Stimulated activated CD8-positive, alpha-beta memory T cell treated with anti-CD3 and anti-CD28 coated beads, Interleukin-4, amount 100 ng/mL, for 24 hours (primary cell): ENCODE data around the gene PPP4R3A.
"Not testable (repeated sequence)": the region's sequence is repeated elsewhere in the genome, so short reads cannot be mapped to it uniquely, and the experiment has no call there.

Source experiments
- DNase-seq: peaks from one replicate; pipeline ENCODE4 v3.0.0-alpha.2; 2020; ENCODE audit warnings: low read depth

The PPP4R3A gene

DNA sequence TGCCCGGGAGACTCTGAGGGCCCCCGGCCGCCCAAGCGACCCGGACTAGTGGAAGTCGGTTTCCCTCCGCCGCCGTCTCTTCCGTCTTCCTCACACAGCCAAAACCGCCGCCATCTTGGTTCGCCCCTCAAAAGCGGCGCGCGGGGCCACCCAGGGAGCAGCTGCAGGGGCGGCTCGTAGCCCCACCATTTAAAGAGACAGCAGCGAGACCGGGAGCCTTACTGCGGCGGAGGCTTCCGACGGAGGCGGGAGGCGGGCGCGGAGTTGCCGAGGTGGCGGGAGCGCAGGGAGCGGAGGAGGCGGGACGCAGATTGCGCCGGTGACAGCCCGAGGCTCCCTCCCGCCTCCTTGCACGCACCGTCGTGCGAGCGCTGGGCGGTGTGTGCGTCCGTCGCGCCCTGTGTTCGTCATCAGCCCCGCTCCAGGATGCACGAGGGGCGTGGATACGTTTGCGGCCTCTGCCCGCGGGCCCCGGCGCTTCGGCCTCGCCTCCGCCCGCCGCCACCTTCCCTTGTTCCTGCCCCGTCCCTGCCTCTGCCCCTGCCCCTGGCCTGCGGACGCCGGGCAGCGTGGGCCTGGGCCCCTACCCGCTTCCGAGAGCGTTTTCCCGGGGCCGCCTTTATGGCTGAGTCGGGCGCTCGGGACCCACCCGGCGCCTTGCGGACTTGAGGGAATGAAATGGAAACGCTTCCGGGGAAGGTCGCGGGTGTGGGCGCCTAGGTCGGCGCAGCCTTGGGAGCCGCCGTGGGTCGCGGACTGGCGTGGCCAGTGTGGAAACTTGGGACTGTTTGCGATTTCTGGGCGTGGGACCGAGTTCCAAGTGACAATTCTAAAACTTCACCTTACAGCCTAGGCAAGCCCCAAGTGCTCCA is at the start of gene PPP4R3A:
PPP4R3A (minus strand) TSS at position 140 of the 872 bp plus-strand sequence. CDS start 663 bp downstream, outside the sequence.
- DNase-seq, result peak; percentile 90

DNA sequence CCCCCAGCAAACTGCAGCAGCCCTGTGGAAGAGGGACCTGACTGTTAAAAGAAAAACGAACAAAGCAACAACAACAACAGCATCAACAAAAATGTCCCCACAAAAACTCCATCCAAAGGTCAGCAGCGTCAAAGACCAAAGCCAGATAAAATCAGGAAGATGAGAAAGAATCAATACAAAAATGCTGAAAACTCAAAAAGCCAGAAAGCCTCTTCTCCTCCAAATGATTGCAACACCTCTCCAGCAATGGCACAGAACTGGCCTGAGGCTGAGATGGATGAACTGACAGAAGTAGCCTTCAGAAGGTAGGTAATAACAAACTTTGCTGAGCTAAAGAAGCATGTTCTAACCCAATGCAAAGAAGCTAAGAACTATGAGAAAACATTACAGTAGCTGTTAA is 45.4 kb upstream of the PPP4R3A start:
- no peak for DNase-seq

- no peak for DNase-seq
These were observed 44.6 kb upstream of the PPP4R3A start for GRCh38 chr14:91554535-91555332.

- DNase-seq, result no peak
These were observed 38.0 kb upstream of the PPP4R3A start for GRCh38 chr14:91548108-91548507.

- no peak for DNase-seq
These were observed 36.0 kb upstream of the PPP4R3A start for GRCh38 chr14:91545946-91546716.

DNA sequence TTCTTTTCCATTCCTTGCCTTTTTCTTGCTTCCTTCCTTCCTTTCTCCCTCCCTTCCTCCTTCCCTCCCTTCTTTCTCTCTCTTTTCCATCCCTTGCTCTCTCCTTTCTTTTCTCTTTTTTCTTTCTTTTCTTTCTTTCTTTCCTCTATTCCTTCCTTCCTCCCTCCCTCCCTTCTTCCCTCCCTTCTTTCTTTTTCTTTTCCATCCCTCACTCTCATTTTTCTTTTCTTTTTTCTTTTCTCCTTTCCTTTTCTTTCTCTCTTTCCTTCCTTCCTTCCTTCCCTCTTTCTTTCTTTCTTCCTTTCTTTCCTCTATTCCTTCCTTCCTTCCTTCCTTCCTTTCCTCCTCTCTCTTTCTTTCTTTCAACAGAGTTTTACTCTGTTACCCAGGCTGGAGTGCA is 35.1 kb upstream of the PPP4R3A start:
- no peak for DNase-seq

DNA sequence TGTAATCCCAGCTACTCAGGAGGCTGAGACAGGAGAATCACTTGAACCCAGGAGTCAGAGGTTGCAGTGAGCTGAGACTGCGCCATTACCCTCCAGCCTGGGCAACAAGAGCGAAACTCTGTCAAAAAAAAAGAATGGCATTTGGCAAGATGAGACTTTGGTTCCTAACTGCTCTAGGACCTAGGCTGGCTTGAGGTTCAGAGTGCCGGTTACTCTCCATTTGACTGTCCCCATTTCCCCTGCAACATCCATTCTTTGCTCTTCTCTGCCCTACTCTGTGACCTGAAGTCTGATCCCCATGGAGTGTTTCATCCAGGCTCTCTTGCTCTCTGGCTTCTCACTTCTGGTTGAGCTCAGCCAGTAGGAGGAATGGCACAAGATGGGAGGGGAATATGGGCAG is 26.2 kb upstream of the PPP4R3A start:
- no peak for DNase-seq

GRCh38 chr14:91534059-91534458 is 23.9 kb upstream of the PPP4R3A start:
- not testable (repeated sequence) for DNase-seq

DNA sequence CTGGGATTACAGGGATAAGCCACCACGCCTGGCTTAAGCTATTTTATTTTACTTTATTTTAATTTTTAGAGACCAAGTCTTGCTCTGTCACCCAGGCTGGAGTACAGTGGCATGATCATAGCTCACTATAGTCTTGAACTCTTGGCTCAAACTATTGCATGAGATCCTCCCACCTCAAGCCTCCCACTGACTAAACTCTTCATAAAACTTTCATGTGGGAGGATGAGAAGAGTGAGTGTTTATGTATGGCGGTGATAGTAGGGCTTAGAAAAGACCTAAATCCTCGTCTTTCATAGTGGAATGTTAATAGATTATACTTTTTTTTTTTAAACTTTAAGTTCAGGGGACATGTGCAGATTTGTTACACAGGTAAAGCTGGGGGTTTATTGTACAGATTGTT is 23.5 kb upstream of the PPP4R3A start:
- no peak for DNase-seq

DNA sequence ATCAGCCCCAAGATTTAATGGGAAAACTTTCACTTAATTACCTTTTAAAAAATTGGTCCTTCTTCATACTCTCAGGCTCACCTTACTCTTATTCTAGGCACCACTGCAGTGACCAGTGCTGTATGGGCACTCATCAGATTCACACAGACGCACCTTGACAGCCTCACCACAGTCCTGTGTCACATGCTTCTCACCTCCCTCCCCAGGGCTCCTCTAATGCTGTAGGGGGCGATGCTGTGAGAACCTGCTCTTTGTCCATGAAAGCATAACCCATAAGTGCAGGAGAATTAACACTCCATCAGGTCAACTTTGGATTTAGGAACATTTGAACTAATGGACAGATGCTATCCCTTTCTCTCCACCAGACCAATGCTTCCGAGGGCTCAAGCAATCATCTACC is 13.9 kb upstream of the PPP4R3A start:
- no peak for DNase-seq

- no peak for DNase-seq
These were observed 11.0 kb upstream of the PPP4R3A start for GRCh38 chr14:91521061-91521640.

GRCh38 chr14:91520138-91520537 is 10.0 kb upstream of the PPP4R3A start:
- no peak for DNase-seq

- no peak for DNase-seq
These were observed 9.3 kb upstream of the PPP4R3A start for GRCh38 chr14:91519239-91520036.

DNA sequence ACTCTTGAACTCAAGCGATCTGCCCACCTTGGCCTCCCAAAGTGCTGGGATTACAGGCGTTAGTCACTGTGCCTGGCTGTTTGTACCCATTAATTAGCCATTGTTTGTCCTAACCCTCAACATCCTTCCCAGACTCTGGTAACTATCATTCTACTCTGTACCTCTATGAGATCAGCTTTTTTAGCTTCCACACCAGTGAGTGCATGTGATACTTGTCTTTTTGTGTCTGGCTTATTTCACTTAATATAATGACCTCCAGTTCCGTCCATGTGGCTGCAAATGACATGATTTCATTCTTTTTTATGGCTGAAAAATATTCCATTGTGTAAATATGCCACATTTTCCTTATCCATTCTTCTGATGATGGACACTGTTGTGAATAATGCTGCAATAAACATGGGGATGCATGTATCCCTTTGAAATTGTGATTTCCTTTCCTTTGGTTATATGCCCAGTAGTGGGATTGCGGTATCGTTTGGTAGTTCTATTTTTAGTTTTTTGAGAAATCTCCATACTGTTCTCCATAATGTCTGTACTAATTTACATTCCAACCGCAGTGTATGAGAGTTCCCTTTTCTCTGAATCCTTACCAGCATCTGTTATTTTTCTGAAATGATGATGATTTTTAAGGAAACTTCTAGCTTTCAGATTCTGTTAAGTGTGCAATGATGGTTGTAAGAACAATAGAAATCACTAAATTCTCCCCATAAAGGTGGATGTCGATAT is 6.7 kb upstream of the PPP4R3A start:
- no peak for DNase-seq

GRCh38 chr14:91515979-91516378 is 5.9 kb upstream of the PPP4R3A start:
- no peak for DNase-seq

DNA sequence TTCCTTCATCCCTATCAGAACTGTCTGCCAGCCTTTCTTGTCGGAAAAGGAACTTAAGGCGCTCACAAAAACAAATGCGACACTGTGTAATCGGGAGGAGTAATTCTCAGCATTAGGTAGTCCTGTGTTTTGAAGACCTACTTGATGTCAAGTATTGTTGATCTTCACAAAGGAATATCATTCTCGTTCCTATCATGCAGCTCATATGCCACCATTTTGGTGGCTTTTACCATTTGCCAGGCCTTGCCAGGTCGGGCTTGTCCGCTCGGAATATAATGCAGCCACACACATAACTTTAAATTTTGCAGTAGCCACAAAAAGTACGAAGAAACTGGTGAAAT is 903 bp upstream of the PPP4R3A start:
- DNase-seq, result no peak

DNA sequence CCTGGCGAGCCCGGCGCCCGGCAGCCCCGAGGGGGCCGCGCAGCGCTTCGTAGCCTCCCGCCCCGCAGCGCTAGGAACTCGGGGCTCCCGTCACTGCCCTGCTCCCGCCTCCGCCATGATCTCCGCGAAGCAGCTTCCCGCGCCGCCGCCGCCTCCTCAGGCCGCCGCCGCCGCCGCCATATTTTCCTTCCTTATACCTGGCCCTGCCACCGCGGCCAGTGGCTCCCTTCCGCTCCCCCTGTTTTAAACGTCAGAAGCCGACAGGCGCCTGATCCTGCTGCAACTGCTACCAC is 286 bp downstream of the PPP4R3A start:
- no peak for DNase-seq

GRCh38 chr14:91509083-91509877 is 830 bp downstream of the PPP4R3A start:
- peak; percentile 20 for DNase-seq

- no peak for DNase-seq
These were observed 2.0 kb downstream of the PPP4R3A start for GRCh38 chr14:91508105-91508504.

- DNase-seq, result no peak
These were observed 3.9 kb downstream of the PPP4R3A start for GRCh38 chr14:91506226-91506625.
